Mesothelial cell of epicardium (in vitro differentiated cells): Measurements from ENCODE around the gene TOMM40L. TPM values are rescaled to one million over a fixed set of nuclear protein-coding genes. Genes with fewer than 3 reads are reported as not detected.

Experiments used
- DNase-seq, 2 experiments: peaks; one replicate each; pipeline ENCODE4 v3.0.0; 2021; ENCODE audit warnings: low spot score in 2 of 2; ENCODE audit not compliant: unreplicated experiment in 2 of 2
- H3K27ac Mint-ChIP-seq: 2 replicates; pipeline ENCODE4 v1.8.0; 2021; ENCODE audit warnings: mixed read lengths
- H3K27me3 Mint-ChIP-seq: 2 replicates; pipeline ENCODE4 v1.8.0; 2021; ENCODE audit warnings: low read depth, mixed read lengths
- H3K36me3 Mint-ChIP-seq: 2 replicates; pipeline ENCODE4 v1.8.0; 2021; ENCODE audit warnings: mixed read lengths
- H3K4me1 Mint-ChIP-seq: 2 replicates; pipeline ENCODE4 v1.8.0; 2021; ENCODE audit warnings: mixed read lengths
- H3K4me3 Mint-ChIP-seq: 2 replicates; pipeline ENCODE4 v1.8.0; 2021; ENCODE audit warnings: mild to moderate bottlenecking, moderate library complexity, mixed read lengths
- H3K9me3 Mint-ChIP-seq: 2 replicates; pipeline ENCODE4 v1.8.0; 2021; ENCODE audit warnings: mixed read lengths
- total RNA-seq: library from RNA; stranded (reverse); gene quantifications from 3 replicates; pipeline ENCODE4 v1.2.1, GENCODE V29; 2021
- TF ChIP-seq, protein P1 (sequence below): fragments of 200-600 bp; sonication (generic); IDR thresholded peaks from one replicate; pipeline ENCODE4 v1.5.0; 2021; ENCODE audit warnings: antibody characterized with exemption; ENCODE audit not compliant: unreplicated experiment

TOMM40L gene
- total RNA-seq, 1 donor from 2014 or later, result 9.3 TPM

DNA sequence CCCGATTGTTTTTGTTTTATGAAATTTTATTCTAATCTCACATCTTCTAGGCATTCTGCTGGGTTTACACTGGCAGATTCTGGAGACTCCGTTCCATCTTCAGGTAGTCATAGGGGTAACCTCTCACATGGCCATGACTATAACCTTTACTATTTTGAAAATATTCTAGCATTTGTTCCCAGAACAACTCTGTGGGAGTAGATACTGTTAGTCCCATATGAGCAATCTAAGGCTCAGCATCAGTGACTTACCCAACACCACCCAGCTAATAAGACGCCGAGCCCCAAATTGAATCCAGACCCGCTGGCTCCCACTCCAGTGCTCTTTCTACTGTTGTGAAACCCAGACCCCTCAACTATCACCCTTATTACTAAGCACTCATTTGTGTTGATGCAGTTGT is 36.8 kb upstream of the TOMM40L start:
- TF ChIP-seq, protein P1, sequence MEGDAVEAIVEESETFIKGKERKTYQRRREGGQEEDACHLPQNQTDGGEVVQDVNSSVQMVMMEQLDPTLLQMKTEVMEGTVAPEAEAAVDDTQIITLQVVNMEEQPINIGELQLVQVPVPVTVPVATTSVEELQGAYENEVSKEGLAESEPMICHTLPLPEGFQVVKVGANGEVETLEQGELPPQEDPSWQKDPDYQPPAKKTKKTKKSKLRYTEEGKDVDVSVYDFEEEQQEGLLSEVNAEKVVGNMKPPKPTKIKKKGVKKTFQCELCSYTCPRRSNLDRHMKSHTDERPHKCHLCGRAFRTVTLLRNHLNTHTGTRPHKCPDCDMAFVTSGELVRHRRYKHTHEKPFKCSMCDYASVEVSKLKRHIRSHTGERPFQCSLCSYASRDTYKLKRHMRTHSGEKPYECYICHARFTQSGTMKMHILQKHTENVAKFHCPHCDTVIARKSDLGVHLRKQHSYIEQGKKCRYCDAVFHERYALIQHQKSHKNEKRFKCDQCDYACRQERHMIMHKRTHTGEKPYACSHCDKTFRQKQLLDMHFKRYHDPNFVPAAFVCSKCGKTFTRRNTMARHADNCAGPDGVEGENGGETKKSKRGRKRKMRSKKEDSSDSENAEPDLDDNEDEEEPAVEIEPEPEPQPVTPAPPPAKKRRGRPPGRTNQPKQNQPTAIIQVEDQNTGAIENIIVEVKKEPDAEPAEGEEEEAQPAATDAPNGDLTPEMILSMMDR, result no peak
- Mint-ChIP-seq H3K36me3 (no peaks in the 10 kb centered on the region), H3K4me3 (no peak overlapping the region), H3K27me3 (no peaks in the 10 kb centered on the region), H3K9me3 (no peaks in the 10 kb centered on the region), H3K4me1 (peaks cover 8% of the 10 kb centered on the region), H3K27ac (no peak overlapping the region)
- no peak for DNase-seq

DNA sequence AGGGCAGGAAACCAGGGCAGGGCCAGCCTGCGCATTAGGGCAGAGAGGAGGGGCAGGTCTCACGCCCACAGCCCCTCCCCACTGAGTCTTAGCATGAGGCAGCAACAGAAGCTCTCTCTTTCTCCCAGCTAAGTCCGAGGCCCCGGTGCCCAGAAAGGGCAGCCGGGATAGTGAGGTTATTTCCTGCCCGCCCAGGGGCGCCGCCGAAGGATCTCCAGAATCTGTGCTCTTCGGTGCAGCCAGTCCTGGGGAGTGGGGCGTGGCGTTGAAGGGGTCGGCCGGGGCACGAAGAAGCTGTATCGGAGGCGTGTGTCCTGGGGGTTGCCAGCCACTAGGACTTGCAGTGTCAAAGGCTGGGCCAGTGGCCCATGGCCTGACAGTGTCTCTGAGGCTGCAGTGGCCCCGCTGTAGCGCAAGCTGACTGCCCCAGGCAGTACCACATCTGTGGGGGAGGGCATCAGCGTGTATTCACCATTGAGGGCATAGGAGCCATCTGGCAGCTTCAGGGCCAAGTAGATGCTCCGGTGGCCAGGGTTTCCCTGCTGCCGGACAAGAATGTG is 34.8 kb upstream of the TOMM40L start:
- Mint-ChIP-seq H3K27me3 (no peaks in the 10 kb centered on the region), H3K36me3 (no peaks in the 10 kb centered on the region), H3K27ac (no peak overlapping the region), H3K4me1 (peaks cover 3% of the 10 kb centered on the region), H3K9me3 (no peaks in the 10 kb centered on the region), H3K4me3 (no peak overlapping the region)
- TF ChIP-seq, protein P1, result no peak
- DNase-seq, result no peak

DNA sequence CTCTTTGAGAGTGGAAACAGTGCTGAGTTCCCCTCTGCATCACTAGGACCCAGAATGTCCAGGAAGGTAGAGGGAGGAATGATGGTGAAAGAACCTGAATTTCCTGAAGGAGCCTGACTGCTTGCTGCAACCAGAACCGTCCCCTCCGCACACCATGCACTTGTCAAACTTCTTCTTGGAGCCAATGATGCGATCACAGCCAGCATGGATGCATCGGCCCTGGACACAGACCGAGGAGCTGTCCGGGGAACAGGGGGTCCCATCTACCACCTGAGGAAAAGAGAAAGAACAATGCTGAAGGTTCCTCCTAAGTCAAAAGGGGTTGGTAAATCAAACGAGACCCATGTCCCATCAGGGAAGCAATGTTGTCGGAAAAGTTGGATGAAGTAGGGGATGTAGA is 33.9 kb upstream of the TOMM40L start:
- Mint-ChIP-seq H3K4me1 (peaks cover 7% of the 10 kb centered on the region), H3K27me3 (no peaks in the 10 kb centered on the region), H3K36me3 (no peaks in the 10 kb centered on the region), H3K27ac (no peak overlapping the region), H3K9me3 (no peaks in the 10 kb centered on the region), H3K4me3 (no peak overlapping the region)
- TF ChIP-seq, protein P1, result no peak
- DNase-seq, result no peak

DNA sequence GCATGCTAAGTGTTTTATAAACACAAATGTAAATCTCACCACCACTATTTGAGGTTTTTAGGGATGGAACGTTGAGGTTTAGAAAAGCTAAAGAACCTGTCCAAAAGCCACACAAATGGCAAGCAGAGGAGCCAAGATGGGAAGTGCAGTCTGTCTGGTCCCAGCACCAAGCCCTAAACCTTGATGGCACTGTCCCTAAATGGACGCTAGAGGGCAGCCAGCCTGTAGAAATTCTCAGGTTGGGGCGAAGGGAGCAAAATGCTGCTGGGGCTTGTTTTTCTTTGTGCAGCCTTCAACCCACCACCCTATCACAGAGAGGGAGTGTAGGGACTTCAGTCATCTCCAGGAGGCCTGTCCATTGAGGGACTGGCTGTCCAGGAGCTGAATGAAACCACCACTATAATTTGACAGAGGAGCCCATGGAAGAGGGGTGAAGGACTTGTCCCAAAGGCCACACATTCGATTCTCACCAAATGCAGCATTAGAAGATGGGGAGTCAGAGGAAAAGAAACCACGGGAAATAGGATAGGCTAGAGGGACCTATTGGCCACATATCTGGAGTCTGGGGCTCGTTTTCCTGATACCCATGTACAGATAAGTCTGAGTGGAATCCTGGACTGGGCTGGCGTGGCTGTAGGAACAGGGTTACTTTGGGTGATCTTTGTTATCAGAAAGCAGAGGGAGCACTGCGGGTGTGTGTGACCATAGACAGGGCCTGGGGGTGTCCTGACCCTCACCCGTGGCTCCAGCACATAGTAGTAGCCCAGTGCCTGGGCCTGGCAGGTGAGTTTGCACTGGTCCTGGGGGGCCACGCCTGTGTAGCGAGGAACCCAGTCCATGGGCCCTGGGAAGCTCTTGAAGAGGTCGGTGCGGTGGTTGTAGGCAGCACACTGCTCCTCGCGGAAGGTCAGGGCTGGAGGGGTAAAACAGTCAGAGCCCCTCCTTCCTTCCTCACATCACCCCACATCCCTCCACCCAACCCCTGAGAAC is 33.1 kb upstream of the TOMM40L start:
- DNase-seq, result peak in 1 of 2 experiments; percentile 65
- Mint-ChIP-seq H3K4me3 (no peak overlapping the region), H3K27me3 (no peaks in the 10 kb centered on the region), H3K27ac (no peak overlapping the region), H3K36me3 (no peaks in the 10 kb centered on the region), H3K4me1 (peaks cover 15% of the 10 kb centered on the region), H3K9me3 (no peaks in the 10 kb centered on the region)
- TF ChIP-seq, protein P1, result peak; percentile 85

DNA sequence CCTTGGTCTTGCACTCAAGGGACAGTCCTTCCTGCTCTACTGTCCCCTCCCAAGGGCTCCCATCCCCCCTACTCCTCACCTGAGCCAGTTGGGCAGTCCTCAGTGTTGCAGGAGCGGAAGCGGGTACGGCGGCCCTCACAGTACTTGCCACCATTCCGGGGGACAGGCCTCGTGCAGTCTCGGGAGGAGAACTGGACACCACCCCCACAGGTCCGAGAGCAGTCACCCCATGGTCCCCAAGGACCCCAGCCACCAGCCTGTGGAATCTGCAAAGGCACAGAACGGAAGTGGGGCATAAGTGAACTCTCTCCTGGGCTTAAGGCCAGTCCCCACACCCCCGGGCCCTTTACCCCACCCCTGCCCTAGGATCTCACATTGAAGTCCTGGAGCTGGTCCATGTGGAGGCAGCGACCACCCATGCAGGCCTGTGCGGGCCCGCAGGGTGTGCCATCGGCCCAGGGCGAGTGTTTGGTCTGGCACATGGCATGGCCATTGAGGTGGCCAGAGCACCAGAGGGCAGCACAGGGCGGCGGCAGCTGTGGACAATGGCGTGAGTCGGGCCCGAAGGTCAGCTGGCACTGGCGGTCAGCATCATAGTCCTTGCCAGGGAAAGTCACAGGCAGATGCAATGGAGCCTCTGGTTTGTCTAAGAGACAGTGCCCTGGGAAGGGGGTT is 32.2 kb upstream of the TOMM40L start:
- Mint-ChIP-seq H3K9me3 (no peaks in the 10 kb centered on the region), H3K4me1 (peaks cover 22% of the 10 kb centered on the region), H3K36me3 (no peaks in the 10 kb centered on the region), H3K27me3 (no peaks in the 10 kb centered on the region), H3K27ac (no peak overlapping the region), H3K4me3 (no peak overlapping the region)
- no peak for DNase-seq
- TF ChIP-seq, protein P1, result no peak
